Dendritic cell treated with granulocyte-macrophage colony-stimulating factor and Interleukin-4, amounts not matched to agents 40 ng/mL and 50 ng/mL, for 4 days (primary cell): ENCODE data around the gene ZNF691.
"Not testable (repeated sequence)": the region's sequence is repeated elsewhere in the genome, so short reads cannot be mapped to it uniquely, and the experiment has no call there.

Experiments
- H3K27ac Mint-ChIP-seq: one replicate; pipeline ENCODE4 v1.8.0; 2022; ENCODE audit warnings: mild to moderate bottlenecking, mixed read lengths
- H3K27me3 Mint-ChIP-seq: one replicate; pipeline ENCODE4 v1.8.0; 2022; ENCODE audit warnings: mild to moderate bottlenecking, mixed read lengths
- H3K36me3 Mint-ChIP-seq: one replicate; pipeline ENCODE4 v1.8.0; 2022; ENCODE audit warnings: low read depth, mixed read lengths
- H3K4me1 Mint-ChIP-seq: one replicate; pipeline ENCODE4 v1.8.0; 2022; ENCODE audit warnings: low read depth, mixed read lengths
- H3K4me3 Mint-ChIP-seq: one replicate; pipeline ENCODE4 v1.8.0; 2022; ENCODE audit warnings: mild to moderate bottlenecking, moderate library complexity, mixed read lengths
- H3K9me3 Mint-ChIP-seq: one replicate; pipeline ENCODE4 v1.8.0; 2022; ENCODE audit warnings: mixed read lengths
- intact Hi-C: fragments of 100-400 bp; cut with micrococcal nuclease; formaldehyde crosslinking; loops from one replicate; pipeline ENCODE4 v1.15.0; 2022

ZNF691 gene

GRCh38 chr1:42859366-42859765 lies 13.0 kb downstream of the ZNF691 start:
- peaks cover 15% of the 10 kb centered on the region for H3K27me3 Mint-ChIP-seq
- H3K9me3 Mint-ChIP-seq, result peaks cover 63% of the 10 kb centered on the region
- intact Hi-C loops, result not testable (repeated sequence)

GRCh38 chr1:42860339-42861013 lies 14.1 kb downstream of the ZNF691 start:
- no peak overlapping the region for H3K4me3 Mint-ChIP-seq
- peaks cover 15% of the 10 kb centered on the region for H3K27me3 Mint-ChIP-seq
- H3K4me1 Mint-ChIP-seq, result no peaks in the 10 kb centered on the region
- intact Hi-C loops, result no loop called here
- peaks cover 56% of the 10 kb centered on the region for H3K9me3 Mint-ChIP-seq
- no peaks in the 10 kb centered on the region for H3K36me3 Mint-ChIP-seq
- no peak overlapping the region for H3K27ac Mint-ChIP-seq

More at GRCh38 chr1:42859366-42859765, 13.0 kb downstream of the ZNF691 start:
- not testable (repeated sequence) for H3K27ac Mint-ChIP-seq, H3K4me3 Mint-ChIP-seq, H3K36me3 Mint-ChIP-seq, H3K4me1 Mint-ChIP-seq

GRCh38 chr1:42861014-42861399 lies 14.6 kb downstream of the ZNF691 start:
- Mint-ChIP-seq H3K4me3 (no peak overlapping the region), H3K27me3 (peaks cover 15% of the 10 kb centered on the region), H3K4me1 (no peaks in the 10 kb centered on the region), H3K9me3 (peaks cover 50% of the 10 kb centered on the region), H3K27ac (no peak overlapping the region), H3K36me3 (no peaks in the 10 kb centered on the region)
- intact Hi-C loops, result no loop called here

- Mint-ChIP-seq H3K4me3 (no peak overlapping the region), H3K27ac (no peak overlapping the region), H3K9me3 (no peaks in the 10 kb centered on the region), H3K27me3 (no peaks in the 10 kb centered on the region), H3K4me1 (no peaks in the 10 kb centered on the region), H3K36me3 (no peaks in the 10 kb centered on the region)
- intact Hi-C loops, result no loop called here
Measured at GRCh38 chr1:42866549-42866948, 20.1 kb downstream of the ZNF691 start.

GRCh38 chr1:42868466-42868865 lies 22.1 kb downstream of the ZNF691 start:
- H3K27ac Mint-ChIP-seq, intact Hi-C loops, H3K36me3 Mint-ChIP-seq, H3K4me1 Mint-ChIP-seq, H3K9me3 Mint-ChIP-seq, H3K27me3 Mint-ChIP-seq, H3K4me3 Mint-ChIP-seq: not testable (repeated sequence)

GRCh38 chr1:42869254-42869653 lies 22.8 kb downstream of the ZNF691 start:
- H3K4me3 Mint-ChIP-seq, H3K27me3 Mint-ChIP-seq, intact Hi-C loops: not testable (repeated sequence)

GRCh38 chr1:42869751-42870150 lies 23.3 kb downstream of the ZNF691 start:
- H3K9me3 Mint-ChIP-seq, result peaks cover 13% of the 10 kb centered on the region
- H3K27ac Mint-ChIP-seq, H3K4me3 Mint-ChIP-seq, H3K4me1 Mint-ChIP-seq, intact Hi-C loops, H3K36me3 Mint-ChIP-seq, H3K27me3 Mint-ChIP-seq: not testable (repeated sequence)

More at GRCh38 chr1:42869254-42869653, 22.8 kb downstream of the ZNF691 start:
- H3K36me3 Mint-ChIP-seq, H3K4me1 Mint-ChIP-seq, H3K27ac Mint-ChIP-seq: not testable (repeated sequence)
- peaks cover 13% of the 10 kb centered on the region for H3K9me3 Mint-ChIP-seq

GRCh38 chr1:42873108-42873507 lies 26.7 kb downstream of the ZNF691 start:
- Mint-ChIP-seq H3K27me3 (peaks cover 13% of the 10 kb centered on the region), H3K9me3 (peaks cover 13% of the 10 kb centered on the region)
- H3K4me3 Mint-ChIP-seq, H3K4me1 Mint-ChIP-seq, intact Hi-C loops, H3K36me3 Mint-ChIP-seq, H3K27ac Mint-ChIP-seq: not testable (repeated sequence)

GRCh38 chr1:42873670-42874069 lies 27.3 kb downstream of the ZNF691 start:
- no peak overlapping the region for H3K27ac Mint-ChIP-seq
- H3K36me3 Mint-ChIP-seq, result no peaks in the 10 kb centered on the region
- peaks cover 13% of the 10 kb centered on the region for H3K9me3 Mint-ChIP-seq
- H3K4me3 Mint-ChIP-seq, result no peak overlapping the region
- H3K27me3 Mint-ChIP-seq, result peaks cover 15% of the 10 kb centered on the region
- intact Hi-C loops, result no loop called here
- H3K4me1 Mint-ChIP-seq, result no peaks in the 10 kb centered on the region

GRCh38 chr1:42876009-42876408 lies 29.6 kb downstream of the ZNF691 start:
- H3K4me1 Mint-ChIP-seq, result no peaks in the 10 kb centered on the region
- H3K9me3 Mint-ChIP-seq, result peaks cover 13% of the 10 kb centered on the region
- peaks cover 18% of the 10 kb centered on the region for H3K27me3 Mint-ChIP-seq
- H3K27ac Mint-ChIP-seq, result no peak overlapping the region
- H3K36me3 Mint-ChIP-seq, result no peaks in the 10 kb centered on the region
- no peak overlapping the region for H3K4me3 Mint-ChIP-seq
- intact Hi-C loops, result no loop called here

- peaks cover 18% of the 10 kb centered on the region for H3K27me3 Mint-ChIP-seq
- intact Hi-C loops, result no loop called here
- H3K36me3 Mint-ChIP-seq, result no peaks in the 10 kb centered on the region
- H3K9me3 Mint-ChIP-seq, result peaks cover 13% of the 10 kb centered on the region
- no peak overlapping the region for H3K27ac Mint-ChIP-seq
- H3K4me3 Mint-ChIP-seq, result no peak overlapping the region
- H3K4me1 Mint-ChIP-seq, result no peaks in the 10 kb centered on the region
Measured at GRCh38 chr1:42877380-42877779, 31.0 kb downstream of the ZNF691 start.

- Mint-ChIP-seq H3K4me3 (no peak overlapping the region), H3K27ac (no peak overlapping the region), H3K4me1 (no peaks in the 10 kb centered on the region), H3K9me3 (no peaks in the 10 kb centered on the region), H3K27me3 (peaks cover 15% of the 10 kb centered on the region), H3K36me3 (no peaks in the 10 kb centered on the region)
- intact Hi-C loops, result no loop called here
Measured at GRCh38 chr1:42880384-42880783, 34.0 kb downstream of the ZNF691 start.

- H3K9me3 Mint-ChIP-seq, result no peaks in the 10 kb centered on the region
- no peaks in the 10 kb centered on the region for H3K36me3 Mint-ChIP-seq
- peaks cover 3% of the 10 kb centered on the region for H3K27me3 Mint-ChIP-seq
- no peak overlapping the region for H3K27ac Mint-ChIP-seq
- intact Hi-C loops, result no loop called here
- no peaks in the 10 kb centered on the region for H3K4me1 Mint-ChIP-seq
- no peak overlapping the region for H3K4me3 Mint-ChIP-seq
Measured at GRCh38 chr1:42886046-42886739, 39.8 kb downstream of the ZNF691 start.

GRCh38 chr1:42886800-42887199 lies 40.4 kb downstream of the ZNF691 start:
- H3K27me3 Mint-ChIP-seq, result peaks cover 5% of the 10 kb centered on the region
- intact Hi-C loops, result no loop called here
- H3K4me3 Mint-ChIP-seq, result no peak overlapping the region
- no peaks in the 10 kb centered on the region for H3K4me1 Mint-ChIP-seq
- no peaks in the 10 kb centered on the region for H3K36me3 Mint-ChIP-seq
- H3K27ac Mint-ChIP-seq, result no peak overlapping the region
- H3K9me3 Mint-ChIP-seq, result no peaks in the 10 kb centered on the region

GRCh38 chr1:42887366-42887765 lies 41.0 kb downstream of the ZNF691 start:
- no peaks in the 10 kb centered on the region for H3K9me3 Mint-ChIP-seq
- H3K4me3 Mint-ChIP-seq, result no peak overlapping the region
- peaks cover 5% of the 10 kb centered on the region for H3K27me3 Mint-ChIP-seq
- intact Hi-C loops, result no loop called here
- H3K27ac Mint-ChIP-seq, result no peak overlapping the region
- no peaks in the 10 kb centered on the region for H3K36me3 Mint-ChIP-seq
- no peaks in the 10 kb centered on the region for H3K4me1 Mint-ChIP-seq
